ENCODE results near the gene GUK1. TPM values are rescaled to one million over a fixed set of nuclear protein-coding genes. Genes with fewer than 3 reads are reported as not detected.

The GUK1 gene
- total RNA-seq, 2 donors from 2014 or later, result 130 to 148 TPM

GRCh38 chr1:228144193-228144992 is 4.3 kb downstream of the GUK1 start:
- no peak for ATAC-seq (replicated peaks in 1 of 2)
- peaks cover 35% of the 10 kb centered on the region for H3K4me1 Mint-ChIP-seq (ENCODE audit: low read depth)

GRCh38 chr1:228144993-228145343 is 4.9 kb downstream of the GUK1 start:
- DNase-seq (no peak), ATAC-seq (replicated peaks in 1 of 2) (no peak)
- H3K4me3 Mint-ChIP-seq, result no peak overlapping the region
- no peak overlapping the region for H3K27ac Mint-ChIP-seq
- peaks cover 3% of the 10 kb centered on the region in 2 donors for H3K36me3 Mint-ChIP-seq (ENCODE audit: insufficient read depth in 2 of 2)
- H3K4me1 Mint-ChIP-seq (ENCODE audit: low read depth), result peaks cover 35% of the 10 kb centered on the region
- H3K27me3 Mint-ChIP-seq (ENCODE audit: low read depth), result no peaks in the 10 kb centered on the region
- no peaks in the 10 kb centered on the region for H3K9me3 Mint-ChIP-seq

More at GRCh38 chr1:228144193-228144992, 4.3 kb downstream of the GUK1 start:
- Mint-ChIP-seq H3K9me3 (no peaks in the 10 kb centered on the region), H3K27me3 (ENCODE audit: low read depth) (no peaks in the 10 kb centered on the region), H3K4me3 (no peak overlapping the region), H3K36me3 (ENCODE audit: insufficient read depth in 2 of 2) (peaks cover 3% of the 10 kb centered on the region in 2 donors), H3K27ac (no peak overlapping the region)
- DNase-seq, result no peak

GRCh38 chr1:228145463-228146416 is 5.7 kb downstream of the GUK1 start:
- ATAC-seq (replicated peaks in 1 of 2), result no peak
- peaks cover 2 to 3% of the 10 kb centered on the region in 2 donors for H3K36me3 Mint-ChIP-seq (ENCODE audit: insufficient read depth in 2 of 2)
- H3K27ac Mint-ChIP-seq, result no peak overlapping the region

GRCh38 chr1:228146417-228147150 is 6.5 kb downstream of the GUK1 start:
- ATAC-seq (replicated peaks in 1 of 2), result no peak
- Mint-ChIP-seq H3K4me1 (ENCODE audit: low read depth) (peaks cover 28% of the 10 kb centered on the region), H3K36me3 (ENCODE audit: insufficient read depth in 2 of 2) (no peaks in the 10 kb centered on the region)

More at GRCh38 chr1:228145463-228146416, 5.7 kb downstream of the GUK1 start:
- no peak overlapping the region for H3K4me3 Mint-ChIP-seq
- H3K9me3 Mint-ChIP-seq, result no peaks in the 10 kb centered on the region
- DNase-seq, result no peak
- H3K27me3 Mint-ChIP-seq (ENCODE audit: low read depth), result no peaks in the 10 kb centered on the region
- peaks cover 35% of the 10 kb centered on the region for H3K4me1 Mint-ChIP-seq (ENCODE audit: low read depth)

GRCh38 chr1:228147151-228147693 is 7.1 kb downstream of the GUK1 start:
- Mint-ChIP-seq H3K9me3 (no peaks in the 10 kb centered on the region), H3K27ac (no peak overlapping the region), H3K36me3 (ENCODE audit: insufficient read depth in 2 of 2) (no peaks in the 10 kb centered on the region), H3K27me3 (ENCODE audit: low read depth) (no peaks in the 10 kb centered on the region), H3K4me3 (no peak overlapping the region), H3K4me1 (ENCODE audit: low read depth) (peaks cover 22% of the 10 kb centered on the region)
- no peak for ATAC-seq (replicated peaks in 1 of 2)
- no peak for DNase-seq

More at GRCh38 chr1:228146417-228147150, 6.5 kb downstream of the GUK1 start:
- no peak for DNase-seq
- Mint-ChIP-seq H3K27me3 (ENCODE audit: low read depth) (no peaks in the 10 kb centered on the region), H3K9me3 (no peaks in the 10 kb centered on the region), H3K4me3 (no peak overlapping the region), H3K27ac (no peak overlapping the region)

- no peak for ATAC-seq (replicated peaks in 1 of 2)
- Mint-ChIP-seq H3K9me3 (no peaks in the 10 kb centered on the region), H3K4me1 (ENCODE audit: low read depth) (peaks cover 16% of the 10 kb centered on the region), H3K4me3 (no peak overlapping the region), H3K36me3 (ENCODE audit: insufficient read depth in 2 of 2) (no peaks in the 10 kb centered on the region), H3K27ac (no peak overlapping the region), H3K27me3 (ENCODE audit: low read depth) (no peaks in the 10 kb centered on the region)
- no peak for DNase-seq
Measured at GRCh38 chr1:228147768-228148167, 7.7 kb downstream of the GUK1 start.

- Mint-ChIP-seq H3K4me1 (ENCODE audit: low read depth) (peaks cover 11% of the 10 kb centered on the region), H3K27me3 (ENCODE audit: low read depth) (no peaks in the 10 kb centered on the region), H3K4me3 (no peak overlapping the region), H3K27ac (no peak overlapping the region), H3K36me3 (ENCODE audit: insufficient read depth in 2 of 2) (no peaks in the 10 kb centered on the region), H3K9me3 (no peaks in the 10 kb centered on the region)
- ATAC-seq (replicated peaks in 1 of 2) (no peak), DNase-seq (no peak)
Measured at GRCh38 chr1:228148196-228148861, 8.2 kb downstream of the GUK1 start.

- DNase-seq (no peak), ATAC-seq (replicated peaks in 1 of 2) (no peak)
- H3K4me1 Mint-ChIP-seq (ENCODE audit: low read depth), result peaks cover 4% of the 10 kb centered on the region
- no peaks in the 10 kb centered on the region for H3K36me3 Mint-ChIP-seq (ENCODE audit: insufficient read depth in 2 of 2)
- no peaks in the 10 kb centered on the region for H3K27me3 Mint-ChIP-seq (ENCODE audit: low read depth)
- no peaks in the 10 kb centered on the region for H3K9me3 Mint-ChIP-seq
- H3K4me3 Mint-ChIP-seq, result no peak overlapping the region
- H3K27ac Mint-ChIP-seq, result no peak overlapping the region
Measured at GRCh38 chr1:228148935-228149405, 8.9 kb downstream of the GUK1 start.

- ATAC-seq (replicated peaks in 1 of 2), result no peak
- Mint-ChIP-seq H3K4me3 (no peak within 1 kb of the TSS), H3K27me3 (ENCODE audit: low read depth) (no peaks in the 10 kb centered on the region), H3K36me3 (ENCODE audit: insufficient read depth in 2 of 2) (no peaks in the 10 kb centered on the region), H3K4me1 (ENCODE audit: low read depth) (peaks cover 6% of the 10 kb centered on the region), H3K27ac (no peak within 1 kb of the TSS), H3K9me3 (no peaks in the 10 kb centered on the region)
- no peak for DNase-seq
Measured at GRCh38 chr1:228149406-228150119, 9.5 kb downstream of the GUK1 start, which contains the start of gene GJC2. GJC2 (plus strand) TSS chr1:228149930; CDS start chr1:228157759, 7,829 bp downstream.

GRCh38 chr1:228150120-228150460 is 10.0 kb downstream of the GUK1 start:
- no peak overlapping the region for H3K4me3 Mint-ChIP-seq
- no peaks in the 10 kb centered on the region for H3K9me3 Mint-ChIP-seq
- H3K36me3 Mint-ChIP-seq (ENCODE audit: insufficient read depth in 2 of 2), result no peaks in the 10 kb centered on the region
- DNase-seq, result no peak
- no peaks in the 10 kb centered on the region for H3K27me3 Mint-ChIP-seq (ENCODE audit: low read depth)
- no peak for ATAC-seq (replicated peaks in 1 of 2)
- no peak overlapping the region for H3K27ac Mint-ChIP-seq
- H3K4me1 Mint-ChIP-seq (ENCODE audit: low read depth), result peaks cover 11% of the 10 kb centered on the region

GRCh38 chr1:228150461-228151179 is 10.5 kb downstream of the GUK1 start:
- H3K27me3 Mint-ChIP-seq (ENCODE audit: low read depth), result no peaks in the 10 kb centered on the region
- no peaks in the 10 kb centered on the region for H3K36me3 Mint-ChIP-seq (ENCODE audit: insufficient read depth in 2 of 2)
- H3K4me3 Mint-ChIP-seq, result no peak overlapping the region
- H3K27ac Mint-ChIP-seq, result no peak overlapping the region
- H3K9me3 Mint-ChIP-seq, result no peaks in the 10 kb centered on the region
- no peak for DNase-seq
- H3K4me1 Mint-ChIP-seq (ENCODE audit: low read depth), result peaks cover 15% of the 10 kb centered on the region
- no peak for ATAC-seq (replicated peaks in 1 of 2)

Data from activated T-cell treated with anti-CD3 and anti-CD28 coated beads, Interleukin-2, amount 50 U/mL, for 72 hours (primary cell).